ENCODE data around the gene XPO1.
"Not testable (repeated sequence)": the region's sequence is repeated elsewhere in the genome, so short reads cannot be mapped to it uniquely, and the experiment has no call there.

Gene XPO1

GRCh38 chr2:61557381-61557780 is 19.2 kb upstream of the XPO1 start:
- H3K9me3 ChIP-seq (ENCODE audit: control insufficient read depth, low read length): no peaks in the 10 kb centered on the region
- H3K9ac ChIP-seq (ENCODE audit: low read length): no peak overlapping the region
- H3K27me3 ChIP-seq (replicated peaks; ENCODE audit: control insufficient read depth, insufficient read depth, low read length): peaks cover 3% of the 10 kb centered on the region
- H3K4me3 ChIP-seq (ENCODE audit: low read length): no peak overlapping the region
- no peaks in the 10 kb centered on the region for H3K4me1 ChIP-seq (ENCODE audit: control insufficient read depth, insufficient read depth, low read length)
- H3K36me3 ChIP-seq (ENCODE audit: control insufficient read depth, insufficient read depth, low read length, severe bottlenecking): no peaks in the 10 kb centered on the region
- peak; percentile 30 for DNase-seq (ENCODE audit: low read depth)

GRCh38 chr2:61554604-61555003 is 16.4 kb upstream of the XPO1 start:
- DNase-seq (ENCODE audit: low read depth): no peak
- H3K27me3 ChIP-seq (replicated peaks; ENCODE audit: control insufficient read depth, insufficient read depth, low read length): peaks cover 13% of the 10 kb centered on the region
- no peaks in the 10 kb centered on the region for H3K36me3 ChIP-seq (ENCODE audit: control insufficient read depth, insufficient read depth, low read length, severe bottlenecking)

GRCh38 chr2:61550375-61551209 is 12.4 kb upstream of the XPO1 start:
- H3K9me3 ChIP-seq (ENCODE audit: control insufficient read depth, low read length): no peaks in the 10 kb centered on the region
- no peak for DNase-seq (ENCODE audit: low read depth)
- no peaks in the 10 kb centered on the region for H3K4me1 ChIP-seq (ENCODE audit: control insufficient read depth, insufficient read depth, low read length)
- H3K27me3 ChIP-seq (replicated peaks; ENCODE audit: control insufficient read depth, insufficient read depth, low read length): peaks cover 13% of the 10 kb centered on the region
- no peaks in the 10 kb centered on the region for H3K36me3 ChIP-seq (ENCODE audit: control insufficient read depth, insufficient read depth, low read length, severe bottlenecking)
- no peak overlapping the region for H3K9ac ChIP-seq (ENCODE audit: low read length)
- no peak overlapping the region for H3K4me3 ChIP-seq (ENCODE audit: low read length)

More at GRCh38 chr2:61554604-61555003, 16.4 kb upstream of the XPO1 start:
- no peaks in the 10 kb centered on the region for H3K4me1 ChIP-seq (ENCODE audit: control insufficient read depth, insufficient read depth, low read length)
- no peak overlapping the region for H3K9ac ChIP-seq (ENCODE audit: low read length)
- H3K9me3 ChIP-seq (ENCODE audit: control insufficient read depth, low read length): no peaks in the 10 kb centered on the region
- H3K4me3 ChIP-seq (ENCODE audit: low read length): no peak overlapping the region

GRCh38 chr2:61549546-61549945 is 11.4 kb upstream of the XPO1 start:
- H3K9me3 ChIP-seq (ENCODE audit: control insufficient read depth, low read length): no peaks in the 10 kb centered on the region
- no peak overlapping the region for H3K9ac ChIP-seq (ENCODE audit: low read length)
- no peaks in the 10 kb centered on the region for H3K4me1 ChIP-seq (ENCODE audit: control insufficient read depth, insufficient read depth, low read length)
- DNase-seq (ENCODE audit: low read depth): no peak
- peaks cover 13% of the 10 kb centered on the region for H3K27me3 ChIP-seq (replicated peaks; ENCODE audit: control insufficient read depth, insufficient read depth, low read length)
- no peaks in the 10 kb centered on the region for H3K36me3 ChIP-seq (ENCODE audit: control insufficient read depth, insufficient read depth, low read length, severe bottlenecking)
- no peak overlapping the region for H3K4me3 ChIP-seq (ENCODE audit: low read length)

GRCh38 chr2:61543062-61543461 is 4.9 kb upstream of the XPO1 start:
- no peaks in the 10 kb centered on the region for H3K36me3 ChIP-seq (ENCODE audit: control insufficient read depth, insufficient read depth, low read length, severe bottlenecking)
- H3K9ac ChIP-seq (ENCODE audit: low read length): no peak overlapping the region
- DNase-seq (ENCODE audit: low read depth): no peak
- no peak overlapping the region for H3K4me3 ChIP-seq (ENCODE audit: low read length)
- no peaks in the 10 kb centered on the region for H3K9me3 ChIP-seq (ENCODE audit: control insufficient read depth, low read length)
- H3K4me1 ChIP-seq (ENCODE audit: control insufficient read depth, insufficient read depth, low read length): peaks cover 7% of the 10 kb centered on the region
- H3K27me3 ChIP-seq (replicated peaks; ENCODE audit: control insufficient read depth, insufficient read depth, low read length): no peaks in the 10 kb centered on the region

- H3K9me3 ChIP-seq (ENCODE audit: control insufficient read depth, low read length); H3K27me3 ChIP-seq (replicated peaks; ENCODE audit: control insufficient read depth, insufficient read depth, low read length); H3K9ac ChIP-seq (ENCODE audit: low read length); H3K4me3 ChIP-seq (ENCODE audit: low read length); DNase-seq (ENCODE audit: low read depth); H3K36me3 ChIP-seq (ENCODE audit: control insufficient read depth, insufficient read depth, low read length, severe bottlenecking): not testable (repeated sequence)
- peaks cover 11% of the 10 kb centered on the region for H3K4me1 ChIP-seq (ENCODE audit: control insufficient read depth, insufficient read depth, low read length)
These were observed 2.0 kb upstream of the XPO1 start for GRCh38 chr2:61540167-61540566.

GRCh38 chr2:61538920-61539520 is 864 bp upstream of the XPO1 start:
- Histone ChIP-seq H3K36me3 (ENCODE audit: control insufficient read depth, insufficient read depth, low read length, severe bottlenecking) (no peaks in the 10 kb centered on the region), H3K9me3 (ENCODE audit: control insufficient read depth, low read length) (no peaks in the 10 kb centered on the region)
- DNase-seq (ENCODE audit: low read depth): peak; percentile 56

GRCh38 chr2:61537950-61538199 is 281 bp downstream of the XPO1 start:
- Histone ChIP-seq H3K4me1 (ENCODE audit: control insufficient read depth, insufficient read depth, low read length) (peaks cover 29% of the 10 kb centered on the region), H3K36me3 (ENCODE audit: control insufficient read depth, insufficient read depth, low read length, severe bottlenecking) (no peaks in the 10 kb centered on the region), H3K9ac (ENCODE audit: low read length) (peak overlapping the region; percentile 87), H3K27me3 (replicated peaks; ENCODE audit: control insufficient read depth, insufficient read depth, low read length) (no peaks in the 10 kb centered on the region), H3K4me3 (ENCODE audit: low read length) (peak overlapping the region; percentile 99), H3K9me3 (ENCODE audit: control insufficient read depth, low read length) (no peaks in the 10 kb centered on the region)
- no peak for DNase-seq (ENCODE audit: low read depth)

More at GRCh38 chr2:61538920-61539520, 864 bp upstream of the XPO1 start:
- Histone ChIP-seq H3K4me1 (ENCODE audit: control insufficient read depth, insufficient read depth, low read length) (peaks cover 22% of the 10 kb centered on the region), H3K27me3 (replicated peaks; ENCODE audit: control insufficient read depth, insufficient read depth, low read length) (no peaks in the 10 kb centered on the region), H3K4me3 (ENCODE audit: low read length) (peak overlapping the region; percentile 99), H3K9ac (ENCODE audit: low read length) (peak overlapping the region; percentile 87)

- no peaks in the 10 kb centered on the region for H3K27me3 ChIP-seq (replicated peaks; ENCODE audit: control insufficient read depth, insufficient read depth, low read length)
- peak; percentile 75 for DNase-seq (ENCODE audit: low read depth)
- peak overlapping the region; percentile 87 for H3K9ac ChIP-seq (ENCODE audit: low read length)
- no peaks in the 10 kb centered on the region for H3K36me3 ChIP-seq (ENCODE audit: control insufficient read depth, insufficient read depth, low read length, severe bottlenecking)
- no peaks in the 10 kb centered on the region for H3K9me3 ChIP-seq (ENCODE audit: control insufficient read depth, low read length)
- H3K4me3 ChIP-seq (ENCODE audit: low read length): peak overlapping the region; percentile 99
- H3K4me1 ChIP-seq (ENCODE audit: control insufficient read depth, insufficient read depth, low read length): peaks cover 29% of the 10 kb centered on the region
These were observed 743 bp downstream of the XPO1 start for GRCh38 chr2:61537277-61537949.

- H3K27me3 ChIP-seq (replicated peaks; ENCODE audit: control insufficient read depth, insufficient read depth, low read length): no peaks in the 10 kb centered on the region
- no peaks in the 10 kb centered on the region for H3K36me3 ChIP-seq (ENCODE audit: control insufficient read depth, insufficient read depth, low read length, severe bottlenecking)
- peak overlapping the region; percentile 87 for H3K9ac ChIP-seq (ENCODE audit: low read length)
- peak overlapping the region; percentile 99 for H3K4me3 ChIP-seq (ENCODE audit: low read length)
- no peaks in the 10 kb centered on the region for H3K9me3 ChIP-seq (ENCODE audit: control insufficient read depth, low read length)
- DNase-seq (ENCODE audit: low read depth): peak; percentile 92
- H3K4me1 ChIP-seq (ENCODE audit: control insufficient read depth, insufficient read depth, low read length): peaks cover 29% of the 10 kb centered on the region
These were observed 1.4 kb downstream of the XPO1 start for GRCh38 chr2:61536572-61537276.

- Histone ChIP-seq H3K9me3 (ENCODE audit: control insufficient read depth, low read length) (no peaks in the 10 kb centered on the region), H3K36me3 (ENCODE audit: control insufficient read depth, insufficient read depth, low read length, severe bottlenecking) (no peaks in the 10 kb centered on the region), H3K27me3 (replicated peaks; ENCODE audit: control insufficient read depth, insufficient read depth, low read length) (no peaks in the 10 kb centered on the region), H3K4me1 (ENCODE audit: control insufficient read depth, insufficient read depth, low read length) (peaks cover 29% of the 10 kb centered on the region), H3K4me3 (ENCODE audit: low read length) (peak overlapping the region; percentile 99), H3K9ac (ENCODE audit: low read length) (peak overlapping the region; percentile 87)
- peak; percentile 61 for DNase-seq (ENCODE audit: low read depth)
These were observed 2.0 kb downstream of the XPO1 start for GRCh38 chr2:61536180-61536571.
